ENCODE results near the gene KSR1. TPM values are rescaled to one million over a fixed set of nuclear protein-coding genes. Genes with fewer than 3 reads are reported as not detected.
"Not testable (repeated sequence)": the region's sequence is repeated elsewhere in the genome, so short reads cannot be mapped to it uniquely, and the experiment has no call there.

The KSR1 gene
- total RNA-seq, 1 experiment from 2014 or later = 41.7 TPM

DNA sequence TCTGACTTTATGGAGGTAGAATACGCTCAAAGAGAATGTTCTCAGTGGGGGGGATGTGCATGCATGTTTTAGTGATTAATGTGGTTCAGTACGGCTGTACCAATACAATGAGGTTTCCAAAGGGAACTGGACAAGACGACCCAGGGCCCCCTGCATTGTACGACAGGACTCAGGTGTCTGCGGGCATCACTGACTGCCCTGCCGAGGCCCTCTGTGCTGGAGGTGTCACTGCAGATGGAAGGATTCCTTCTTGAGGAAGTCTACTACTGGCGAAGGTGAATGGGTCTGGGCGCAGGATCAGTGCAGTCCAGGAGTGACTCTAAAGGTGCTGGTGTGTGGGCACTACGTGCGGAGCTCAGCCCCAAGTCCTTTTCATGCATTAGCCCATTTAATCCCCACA is 171.3 kb downstream of the KSR1 start:
- no peaks in the 10 kb centered on the region for H3K9me3 ChIP-seq (ENCODE audit: low read depth, low read length, poor library complexity, severe bottlenecking)
- intact Hi-C loops (cut with micrococcal nuclease; ENCODE audit: unreplicated experiment) = no loop called here
- no peaks in the 10 kb centered on the region for H3K27me3 ChIP-seq (replicated peaks; ENCODE audit: insufficient read depth, low read depth, low read length, poor library complexity)
- ChIA-PET POLR2A (ENCODE audit: low non-redundant PET) (no interaction called here), CTCF (no interaction called here)
- no peaks in the 10 kb centered on the region for H3K4me1 ChIP-seq (ENCODE audit: insufficient read depth, low read length, poor library complexity, severe bottlenecking)
- no peak for DNase-seq (ENCODE audit: low spot score)
- BruUV-seq (replicated peaks) = no TSS peak
- TF ChIP-seq, protein P1, sequence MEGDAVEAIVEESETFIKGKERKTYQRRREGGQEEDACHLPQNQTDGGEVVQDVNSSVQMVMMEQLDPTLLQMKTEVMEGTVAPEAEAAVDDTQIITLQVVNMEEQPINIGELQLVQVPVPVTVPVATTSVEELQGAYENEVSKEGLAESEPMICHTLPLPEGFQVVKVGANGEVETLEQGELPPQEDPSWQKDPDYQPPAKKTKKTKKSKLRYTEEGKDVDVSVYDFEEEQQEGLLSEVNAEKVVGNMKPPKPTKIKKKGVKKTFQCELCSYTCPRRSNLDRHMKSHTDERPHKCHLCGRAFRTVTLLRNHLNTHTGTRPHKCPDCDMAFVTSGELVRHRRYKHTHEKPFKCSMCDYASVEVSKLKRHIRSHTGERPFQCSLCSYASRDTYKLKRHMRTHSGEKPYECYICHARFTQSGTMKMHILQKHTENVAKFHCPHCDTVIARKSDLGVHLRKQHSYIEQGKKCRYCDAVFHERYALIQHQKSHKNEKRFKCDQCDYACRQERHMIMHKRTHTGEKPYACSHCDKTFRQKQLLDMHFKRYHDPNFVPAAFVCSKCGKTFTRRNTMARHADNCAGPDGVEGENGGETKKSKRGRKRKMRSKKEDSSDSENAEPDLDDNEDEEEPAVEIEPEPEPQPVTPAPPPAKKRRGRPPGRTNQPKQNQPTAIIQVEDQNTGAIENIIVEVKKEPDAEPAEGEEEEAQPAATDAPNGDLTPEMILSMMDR (conservative IDR thresholded peaks at IDR 0.05; ENCODE audit: low read depth, low read length) = no peak
- no peak for TF ChIP-seq EZH2 (IDR thresholded peaks at IDR 0.05; ENCODE audit: borderline replicate concordance, low read depth, low read length, poor library complexity, severe bottlenecking)
- H3K36me3 ChIP-seq (ENCODE audit: insufficient read depth, low read length, poor library complexity, severe bottlenecking) = peaks cover 10% of the 10 kb centered on the region
- no peak overlapping the region for H3K27ac ChIP-seq (ENCODE audit: low read depth, low read length, poor library complexity, severe bottlenecking)
- no peak overlapping the region for H3K4me3 ChIP-seq (ENCODE audit: low read depth, low read length, poor library complexity, severe bottlenecking)

DNA sequence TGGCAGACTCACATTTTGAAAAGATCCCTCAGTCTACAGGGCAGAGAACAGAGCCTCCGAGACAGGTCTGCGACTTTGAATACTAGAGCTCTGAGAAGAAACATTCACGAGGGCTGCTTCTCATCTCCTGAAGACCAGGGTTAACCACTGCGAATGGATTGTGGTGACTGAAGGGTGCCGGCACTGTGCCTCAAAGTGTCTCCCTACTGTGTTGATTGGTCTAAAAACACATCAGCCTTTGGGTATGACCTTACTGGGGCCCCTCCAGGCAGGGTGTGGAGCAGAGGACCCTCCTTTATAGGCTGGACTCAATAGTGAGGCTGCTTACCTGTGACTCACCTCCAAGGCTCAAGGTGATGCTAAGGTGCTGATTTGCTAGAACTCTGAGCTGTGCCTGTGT is 172.1 kb downstream of the KSR1 start:
- Histone ChIP-seq H3K4me3 (ENCODE audit: low read depth, low read length, poor library complexity, severe bottlenecking) (no peak overlapping the region), H3K36me3 (ENCODE audit: insufficient read depth, low read length, poor library complexity, severe bottlenecking) (peaks cover 3% of the 10 kb centered on the region), H3K27me3 (replicated peaks; ENCODE audit: insufficient read depth, low read depth, low read length, poor library complexity) (no peaks in the 10 kb centered on the region), H3K27ac (ENCODE audit: low read depth, low read length, poor library complexity, severe bottlenecking) (no peak overlapping the region), H3K4me1 (ENCODE audit: insufficient read depth, low read length, poor library complexity, severe bottlenecking) (no peaks in the 10 kb centered on the region), H3K9me3 (ENCODE audit: low read depth, low read length, poor library complexity, severe bottlenecking) (no peaks in the 10 kb centered on the region)
- BruUV-seq (replicated peaks) = no TSS peak
- ChIA-PET POLR2A (ENCODE audit: low non-redundant PET) (no interaction called here), CTCF (no interaction called here)
- TF ChIP-seq, protein P1 (conservative IDR thresholded peaks at IDR 0.05; ENCODE audit: low read depth, low read length) = no peak
- TF ChIP-seq EZH2 (IDR thresholded peaks at IDR 0.05; ENCODE audit: borderline replicate concordance, low read depth, low read length, poor library complexity, severe bottlenecking) = no peak
- intact Hi-C loops (cut with micrococcal nuclease; ENCODE audit: unreplicated experiment) = no loop called here
- no peak for DNase-seq (ENCODE audit: low spot score)

DNA sequence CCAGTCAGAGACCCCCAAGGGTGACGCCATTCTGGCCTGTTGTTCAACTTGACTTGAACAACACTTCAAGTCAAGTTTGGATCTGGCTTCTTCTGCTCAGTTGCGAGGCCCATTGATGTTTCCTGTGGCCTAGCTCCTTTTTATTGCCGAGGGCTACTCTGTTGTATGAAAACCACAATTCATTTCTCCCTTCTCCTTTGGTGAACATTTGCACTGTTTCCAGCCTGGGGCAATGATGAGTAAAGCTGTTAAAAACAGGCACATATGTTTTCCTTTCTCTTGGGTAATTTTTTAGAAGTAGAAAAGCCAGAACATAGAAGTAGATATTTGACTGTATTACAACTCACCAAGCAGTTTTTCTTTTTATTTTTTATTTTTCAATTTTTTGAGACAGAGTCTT is 173.0 kb downstream of the KSR1 start:
- H3K4me1 ChIP-seq (ENCODE audit: insufficient read depth, low read length, poor library complexity, severe bottlenecking); H3K4me3 ChIP-seq (ENCODE audit: low read depth, low read length, poor library complexity, severe bottlenecking); POLR2A ChIA-PET (ENCODE audit: low non-redundant PET); intact Hi-C loops (cut with micrococcal nuclease; ENCODE audit: unreplicated experiment); H3K27me3 ChIP-seq (replicated peaks; ENCODE audit: insufficient read depth, low read depth, low read length, poor library complexity); CTCF ChIA-PET; DNase-seq (ENCODE audit: low spot score); H3K27ac ChIP-seq (ENCODE audit: low read depth, low read length, poor library complexity, severe bottlenecking); BruUV-seq (replicated peaks); H3K9me3 ChIP-seq (ENCODE audit: low read depth, low read length, poor library complexity, severe bottlenecking); H3K36me3 ChIP-seq (ENCODE audit: insufficient read depth, low read length, poor library complexity, severe bottlenecking): not testable (repeated sequence)

DNA sequence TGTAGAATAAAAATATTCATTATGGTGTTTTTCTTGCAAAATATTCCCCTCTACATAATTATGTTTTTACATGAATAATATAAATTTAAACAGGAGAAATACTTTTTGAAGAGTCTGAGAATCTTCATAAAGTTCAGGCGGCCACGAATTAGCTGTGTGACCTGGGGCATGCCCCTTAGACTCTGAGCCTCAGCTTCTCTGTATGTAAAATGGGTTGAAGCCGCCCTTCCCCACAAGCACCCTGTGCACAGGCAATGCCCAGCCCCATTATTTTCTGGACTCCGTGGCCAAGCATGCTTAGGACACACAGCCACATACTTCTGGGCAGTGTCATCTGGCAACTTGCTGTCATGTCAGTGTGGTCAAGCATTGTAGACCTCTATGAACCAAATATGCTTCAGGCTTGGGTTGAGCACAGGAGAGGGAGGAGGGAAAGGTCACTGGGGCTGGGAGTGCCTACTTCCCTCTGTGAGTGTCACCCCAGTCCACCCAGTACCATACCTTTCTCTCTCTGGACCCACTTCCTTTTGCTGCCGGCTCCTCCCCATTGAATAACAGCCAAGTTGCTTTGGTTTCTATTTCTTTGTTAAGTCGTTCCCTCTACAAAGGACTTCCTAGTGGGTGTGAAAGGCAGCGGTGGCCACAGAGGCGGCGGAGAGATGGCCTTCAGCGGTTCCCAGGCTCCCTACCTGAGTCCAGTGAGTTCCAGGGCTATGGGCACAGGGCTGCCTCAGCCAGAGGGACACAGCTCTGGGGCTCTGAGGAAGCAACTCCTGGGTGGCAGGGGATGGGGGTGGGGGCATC is 174.6 kb downstream of the KSR1 start, which contains the start of gene LGALS9:
Gene LGALS9, plus strand, starts transcription at position 582 of the 804 bp plus-strand sequence. Its CDS starts 78 bp downstream, at position 660.
- Histone ChIP-seq H3K4me1 (ENCODE audit: insufficient read depth, low read length, poor library complexity, severe bottlenecking) (no peaks in the 10 kb centered on the region), H3K4me3 (ENCODE audit: low read depth, low read length, poor library complexity, severe bottlenecking) (no peak within 1 kb of the TSS), H3K27ac (ENCODE audit: low read depth, low read length, poor library complexity, severe bottlenecking) (no peak within 1 kb of the TSS), H3K27me3 (replicated peaks; ENCODE audit: insufficient read depth, low read depth, low read length, poor library complexity) (no peaks in the 10 kb centered on the region), H3K9me3 (ENCODE audit: low read depth, low read length, poor library complexity, severe bottlenecking) (no peaks in the 10 kb centered on the region), H3K36me3 (ENCODE audit: insufficient read depth, low read length, poor library complexity, severe bottlenecking) (no peaks in the 10 kb centered on the region)
- intact Hi-C loops (cut with micrococcal nuclease; ENCODE audit: unreplicated experiment) = no loop called here
- no TSS peak for BruUV-seq (replicated peaks)
- TF ChIP-seq, protein P1 (conservative IDR thresholded peaks at IDR 0.05; ENCODE audit: low read depth, low read length) = no peak
- no peak for TF ChIP-seq EZH2 (IDR thresholded peaks at IDR 0.05; ENCODE audit: borderline replicate concordance, low read depth, low read length, poor library complexity, severe bottlenecking)
- DNase-seq (ENCODE audit: low spot score) = no peak
- POLR2A ChIA-PET (ENCODE audit: low non-redundant PET) = no interaction called here
- CTCF ChIA-PET = no interaction called here
